ENCODE results near the gene MEIKIN. TPM values are rescaled to one million over a fixed set of nuclear protein-coding genes. Genes with fewer than 3 reads are reported as not detected.

The MEIKIN gene
- total and polyA plus RNA-seq, 7 donors: 0.77 TPM; not detected in 6

- no peak for DNase-seq
- no peak for TF ChIP-seq CTCF (IDR thresholded peaks at IDR 0.05)
- no peaks in the 10 kb centered on the region for H3K27me3 ChIP-seq (ENCODE audit: insufficient read depth in 3 of 3, low read length in 2 of 3)
- H3K4me3 ChIP-seq: no peak overlapping the region
- ATAC-seq: peak in 1 of 4 donors; percentile 27
- H3K9me3 ChIP-seq: no peaks in the 10 kb centered on the region
- H3K4me1 ChIP-seq: peaks cover 64% of the 10 kb centered on the region
- WGBS, 3 donors: 78 to 82% (median 80%) methylated on average over 4 of the region's 4 CpGs
- H3K36me3 ChIP-seq (ENCODE audit: insufficient read depth in 1 of 2, low read depth in 1 of 2): peaks cover 0 to 6% of the 10 kb centered on the region in 2 donors
- intact Hi-C loops (cut with DNase I): no loop called here
- peak overlapping the region; percentile 26 for H3K27ac ChIP-seq
Measured at GRCh38 chr5:131787736-131788135, 157.7 kb downstream of the MEIKIN start.

GRCh38 chr5:131786900-131787692 lies 158.4 kb downstream of the MEIKIN start:
- ATAC-seq (peak in 3 of 4 donors; percentile 23 to 55 (median 47)), DNase-seq (no peak)
- H3K4me3 ChIP-seq: peak overlapping the region; percentile 4
- H3K9me3 ChIP-seq: no peaks in the 10 kb centered on the region
- peaks cover 0 to 2% of the 10 kb centered on the region in 2 donors for H3K36me3 ChIP-seq (ENCODE audit: insufficient read depth in 1 of 2, low read depth in 1 of 2)
- peak overlapping the region; percentile 26 for H3K27ac ChIP-seq
- H3K4me1 ChIP-seq: peaks cover 59% of the 10 kb centered on the region
- WGBS, 3 donors: 64 to 75% (median 64%) methylated on average over 4 of the region's 4 CpGs
- no peak for TF ChIP-seq CTCF (IDR thresholded peaks at IDR 0.05)
- no peaks in the 10 kb centered on the region for H3K27me3 ChIP-seq (ENCODE audit: insufficient read depth in 3 of 3, low read length in 2 of 3)
- intact Hi-C loops (cut with DNase I): no loop called here

- no peak for DNase-seq
- no peaks in the 10 kb centered on the region for H3K27me3 ChIP-seq (ENCODE audit: insufficient read depth in 3 of 3, low read length in 2 of 3)
- H3K4me3 ChIP-seq: no peak overlapping the region
- 80 to 87% (median 85%) methylated on average over 1 of the region's 1 CpG for WGBS, 3 donors
- ATAC-seq: no peak
- no peak for TF ChIP-seq CTCF (IDR thresholded peaks at IDR 0.05)
- H3K36me3 ChIP-seq (ENCODE audit: insufficient read depth in 1 of 2, low read depth in 1 of 2): peaks cover 0 to 7% of the 10 kb centered on the region in 2 donors
- H3K4me1 ChIP-seq: peaks cover 56% of the 10 kb centered on the region
- no peaks in the 10 kb centered on the region for H3K9me3 ChIP-seq
- no peak overlapping the region for H3K27ac ChIP-seq
- intact Hi-C loops (cut with DNase I): no loop called here
Measured at GRCh38 chr5:131786036-131786435, 159.4 kb downstream of the MEIKIN start.

GRCh38 chr5:131783874-131784273 lies 161.6 kb downstream of the MEIKIN start:
- peak overlapping the region; percentile 3 for H3K27ac ChIP-seq
- DNase-seq (no peak), ATAC-seq (no peak)
- WGBS, 3 donors: 92 to 93% (median 92%) methylated on average over 1 of the region's 1 CpG
- TF ChIP-seq CTCF (IDR thresholded peaks at IDR 0.05): no peak
- no peaks in the 10 kb centered on the region for H3K27me3 ChIP-seq (ENCODE audit: insufficient read depth in 3 of 3, low read length in 2 of 3)
- no peak overlapping the region for H3K4me3 ChIP-seq
- H3K36me3 ChIP-seq (ENCODE audit: insufficient read depth in 1 of 2, low read depth in 1 of 2): peaks cover 0 to 7% of the 10 kb centered on the region in 2 donors
- H3K9me3 ChIP-seq: no peaks in the 10 kb centered on the region
- intact Hi-C loops (cut with DNase I): no loop called here
- peaks cover 60% of the 10 kb centered on the region for H3K4me1 ChIP-seq
